Fibroblast of pulmonary artery (primary cell): Measurements from ENCODE around the gene IGLON5.

Experiments used
- DNase-seq: peaks from one replicate; pipeline ENCODE4 v3.0.0-alpha.2; 2010; ENCODE audit warnings: low read depth
- H3K4me3 ChIP-seq: replicated peaks from 2 replicates; pipeline ENCODE4 v1.5.1; 2011; ENCODE audit warnings: low read depth, mild to moderate bottlenecking, control low read depth, low read length, moderate library complexity
- CTCF ChIP-seq: IDR thresholded peaks from 2 replicates; pipeline ENCODE4 v1.5.1; 2011; ENCODE audit warnings: mild to moderate bottlenecking, control low read depth, low read length, inconsistent platforms; ENCODE audit errors: missing control alignments

Gene IGLON5

GRCh38 chr19:51342631-51343569 lies 31.5 kb downstream of the IGLON5 start:
- no peak for DNase-seq
- TF ChIP-seq CTCF: no peak
- no peak overlapping the region for H3K4me3 ChIP-seq

DNA sequence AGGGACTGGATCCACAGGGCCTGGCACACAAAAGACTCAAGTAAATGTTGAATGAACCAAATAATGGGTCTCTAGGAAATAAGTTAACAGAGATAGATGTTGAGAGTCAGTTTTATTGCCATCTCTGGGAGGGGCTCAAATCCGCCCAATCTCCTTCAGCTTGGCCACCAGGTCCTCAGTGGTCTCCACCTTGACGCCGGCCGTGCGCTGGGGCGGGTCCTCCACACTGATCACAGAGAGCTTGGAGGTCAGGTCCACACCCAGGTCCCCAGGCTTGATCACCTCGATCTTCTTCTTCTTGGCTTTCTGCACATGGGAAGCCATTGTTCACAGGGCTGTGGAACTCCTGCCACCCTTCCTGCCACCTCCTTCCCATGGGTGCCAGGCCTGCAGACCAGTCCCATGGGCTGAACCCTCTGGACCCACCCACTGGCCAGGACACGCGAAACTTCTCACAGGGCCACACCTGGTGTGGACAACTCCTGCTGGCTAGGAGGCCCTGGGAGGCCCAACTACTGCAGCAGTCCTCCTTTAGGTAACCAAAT lies 33.7 kb downstream of the IGLON5 start:
- no peak overlapping the region for H3K4me3 ChIP-seq
- DNase-seq: no peak
- TF ChIP-seq CTCF: no peak

GRCh38 chr19:51346742-51347141 lies 35.3 kb downstream of the IGLON5 start:
- DNase-seq: no peak
- TF ChIP-seq CTCF: no peak
- no peak overlapping the region for H3K4me3 ChIP-seq

- H3K4me3 ChIP-seq: no peak overlapping the region
- TF ChIP-seq CTCF: no peak
- DNase-seq: no peak
Measured at GRCh38 chr19:51347209-51347928, 35.9 kb downstream of the IGLON5 start.

- DNase-seq: no peak
- TF ChIP-seq CTCF: no peak
- H3K4me3 ChIP-seq: no peak overlapping the region
Measured at GRCh38 chr19:51351266-51351990, 40.0 kb downstream of the IGLON5 start.

GRCh38 chr19:51352783-51353360 lies 41.4 kb downstream of the IGLON5 start:
- H3K4me3 ChIP-seq: no peak overlapping the region
- no peak for DNase-seq
- TF ChIP-seq CTCF: no peak
